ENCODE results near the gene AFF3. TPM values are rescaled to one million over a fixed set of nuclear protein-coding genes. Genes with fewer than 3 reads are reported as not detected.

Gene AFF3
- total RNA-seq, 1 donor from 2014 or later: 12.2 TPM

DNA sequence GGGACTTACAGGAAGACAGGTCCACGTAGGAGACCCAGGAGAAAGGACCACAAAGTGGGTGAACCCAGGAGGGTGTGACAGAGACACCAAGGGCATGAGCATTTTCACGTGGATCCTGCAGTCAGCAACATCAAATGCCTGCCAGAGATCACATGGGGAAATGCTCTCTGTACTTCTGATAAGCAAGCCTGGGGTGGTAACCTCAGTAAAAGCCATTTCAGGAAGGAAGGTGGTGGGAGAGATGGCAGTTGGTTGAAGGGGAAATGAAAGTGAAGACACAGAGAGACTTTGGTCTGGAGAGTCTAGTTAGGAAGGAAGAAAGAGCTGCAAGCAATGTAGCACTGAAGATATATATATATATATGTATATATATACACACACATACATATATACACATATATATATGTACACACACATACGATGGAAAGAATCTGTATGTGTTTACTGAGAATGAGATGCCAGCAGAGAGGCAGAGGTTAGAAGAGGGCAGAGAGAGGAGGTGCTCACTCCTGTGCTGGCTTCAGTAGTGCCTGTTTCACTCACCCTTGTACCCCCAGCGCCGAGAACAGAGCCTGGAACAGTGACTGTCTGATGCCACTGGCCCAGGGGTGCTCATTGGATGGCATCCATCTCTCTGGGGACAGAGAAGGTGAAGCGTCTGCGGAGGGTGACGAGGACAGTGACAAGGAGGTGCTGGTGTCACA is 314.9 kb downstream of the AFF3 start:
- Mint-ChIP-seq H3K27ac (ENCODE audit: unreplicated experiment) (no peak overlapping the region), H3K9me3 (ENCODE audit: unreplicated experiment) (no peaks in the 10 kb centered on the region), H3K4me3 (ENCODE audit: unreplicated experiment) (no peak overlapping the region), H3K36me3 (ENCODE audit: low read depth, unreplicated experiment) (no peaks in the 10 kb centered on the region), H3K27me3 (ENCODE audit: unreplicated experiment) (peaks cover 2% of the 10 kb centered on the region), H3K4me1 (ENCODE audit: unreplicated experiment) (no peaks in the 10 kb centered on the region)
- TF ChIP-seq, protein P1, sequence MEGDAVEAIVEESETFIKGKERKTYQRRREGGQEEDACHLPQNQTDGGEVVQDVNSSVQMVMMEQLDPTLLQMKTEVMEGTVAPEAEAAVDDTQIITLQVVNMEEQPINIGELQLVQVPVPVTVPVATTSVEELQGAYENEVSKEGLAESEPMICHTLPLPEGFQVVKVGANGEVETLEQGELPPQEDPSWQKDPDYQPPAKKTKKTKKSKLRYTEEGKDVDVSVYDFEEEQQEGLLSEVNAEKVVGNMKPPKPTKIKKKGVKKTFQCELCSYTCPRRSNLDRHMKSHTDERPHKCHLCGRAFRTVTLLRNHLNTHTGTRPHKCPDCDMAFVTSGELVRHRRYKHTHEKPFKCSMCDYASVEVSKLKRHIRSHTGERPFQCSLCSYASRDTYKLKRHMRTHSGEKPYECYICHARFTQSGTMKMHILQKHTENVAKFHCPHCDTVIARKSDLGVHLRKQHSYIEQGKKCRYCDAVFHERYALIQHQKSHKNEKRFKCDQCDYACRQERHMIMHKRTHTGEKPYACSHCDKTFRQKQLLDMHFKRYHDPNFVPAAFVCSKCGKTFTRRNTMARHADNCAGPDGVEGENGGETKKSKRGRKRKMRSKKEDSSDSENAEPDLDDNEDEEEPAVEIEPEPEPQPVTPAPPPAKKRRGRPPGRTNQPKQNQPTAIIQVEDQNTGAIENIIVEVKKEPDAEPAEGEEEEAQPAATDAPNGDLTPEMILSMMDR (IDR thresholded peaks at IDR 0.05; ENCODE audit: unreplicated experiment): no peak
- no peak for DNase-seq (ENCODE audit: low spot score)

DNA sequence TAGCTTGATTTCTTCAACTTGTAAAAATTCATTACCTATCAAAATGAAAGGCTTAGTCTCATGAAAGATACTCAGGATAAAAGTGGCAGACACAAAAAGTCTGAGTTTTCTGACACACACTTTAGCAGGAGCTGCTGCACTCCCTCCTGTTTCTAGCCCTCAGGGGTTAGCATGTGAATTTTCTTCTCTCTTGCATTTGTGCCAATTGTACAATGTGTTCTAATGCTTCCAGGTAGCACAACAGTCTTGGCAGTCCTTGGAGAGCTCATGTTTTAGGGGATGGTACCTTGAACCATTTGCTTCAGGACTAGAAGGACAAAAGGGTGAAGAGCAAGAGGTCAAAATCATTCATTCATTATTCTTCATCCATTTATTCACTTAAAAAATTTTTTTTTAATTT is 316.8 kb downstream of the AFF3 start:
- Mint-ChIP-seq H3K27me3 (ENCODE audit: unreplicated experiment) (peaks cover 2% of the 10 kb centered on the region), H3K4me1 (ENCODE audit: unreplicated experiment) (no peaks in the 10 kb centered on the region), H3K27ac (ENCODE audit: unreplicated experiment) (no peak overlapping the region), H3K9me3 (ENCODE audit: unreplicated experiment) (no peaks in the 10 kb centered on the region), H3K4me3 (ENCODE audit: unreplicated experiment) (no peak overlapping the region), H3K36me3 (ENCODE audit: low read depth, unreplicated experiment) (no peaks in the 10 kb centered on the region)
- TF ChIP-seq, protein P1 (IDR thresholded peaks at IDR 0.05; ENCODE audit: unreplicated experiment): no peak
- no peak for DNase-seq (ENCODE audit: low spot score)

DNA sequence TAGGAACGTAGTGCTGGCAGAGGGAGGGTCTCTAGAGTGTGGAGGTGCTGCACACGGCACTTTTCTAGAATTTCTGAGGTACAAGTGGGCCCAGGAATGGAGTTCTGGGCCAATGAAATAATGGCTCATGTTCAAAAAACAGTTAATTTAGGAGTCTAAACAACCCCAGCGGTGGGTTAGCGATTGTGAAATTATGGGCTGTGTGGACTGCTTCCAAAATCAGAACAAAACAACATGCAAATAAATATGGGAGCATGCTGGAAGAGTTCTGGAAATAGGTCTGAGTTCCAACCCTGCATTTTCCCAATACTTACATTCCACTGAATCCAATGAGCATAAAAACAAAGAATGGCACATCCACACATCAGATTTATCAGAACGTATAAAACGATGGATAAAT is 317.6 kb downstream of the AFF3 start:
- Mint-ChIP-seq H3K27me3 (ENCODE audit: unreplicated experiment) (peaks cover 2% of the 10 kb centered on the region), H3K9me3 (ENCODE audit: unreplicated experiment) (no peaks in the 10 kb centered on the region), H3K36me3 (ENCODE audit: low read depth, unreplicated experiment) (no peaks in the 10 kb centered on the region), H3K27ac (ENCODE audit: unreplicated experiment) (no peak overlapping the region), H3K4me1 (ENCODE audit: unreplicated experiment) (no peaks in the 10 kb centered on the region), H3K4me3 (ENCODE audit: unreplicated experiment) (no peak overlapping the region)
- no peak for DNase-seq (ENCODE audit: low spot score)
- TF ChIP-seq, protein P1 (IDR thresholded peaks at IDR 0.05; ENCODE audit: unreplicated experiment): no peak

DNA sequence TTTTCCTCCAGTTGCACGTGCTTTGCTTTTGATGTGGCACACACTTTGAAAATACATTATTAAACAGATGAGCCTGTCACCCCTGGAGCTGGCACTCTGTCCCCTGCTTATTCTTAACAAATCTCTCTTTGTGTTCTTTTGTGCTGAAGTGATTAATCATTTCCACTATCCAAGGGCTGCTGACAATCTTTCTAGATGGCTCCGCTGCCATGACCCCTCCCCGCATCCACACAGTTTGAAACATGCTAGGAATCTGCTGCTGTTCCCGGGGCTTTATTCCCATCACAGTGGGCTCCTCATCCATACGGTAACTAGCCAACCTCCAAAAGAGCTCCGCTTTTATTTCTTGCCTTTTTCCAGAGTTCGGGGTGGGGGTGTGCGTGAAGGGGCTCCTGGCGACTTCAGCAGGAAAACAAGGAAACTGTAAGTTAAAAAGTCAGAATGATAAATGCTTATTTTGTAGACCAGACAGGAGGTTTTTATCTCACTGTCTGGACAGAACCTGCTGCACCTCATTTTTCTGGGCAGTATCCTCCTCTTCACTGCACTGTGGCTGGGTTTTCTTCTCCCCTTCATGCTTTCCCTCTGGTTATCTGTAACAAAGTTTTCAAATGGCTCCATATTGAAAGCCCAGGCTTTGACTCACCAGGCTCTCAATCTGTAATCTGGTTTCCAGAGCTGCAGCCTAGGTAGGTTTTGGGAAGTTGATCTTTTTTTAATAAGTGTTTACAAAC is 319.7 kb downstream of the AFF3 start:
- H3K4me3 Mint-ChIP-seq (ENCODE audit: unreplicated experiment): no peak overlapping the region
- no peaks in the 10 kb centered on the region for H3K9me3 Mint-ChIP-seq (ENCODE audit: unreplicated experiment)
- H3K36me3 Mint-ChIP-seq (ENCODE audit: low read depth, unreplicated experiment): no peaks in the 10 kb centered on the region
- no peaks in the 10 kb centered on the region for H3K4me1 Mint-ChIP-seq (ENCODE audit: unreplicated experiment)
- H3K27me3 Mint-ChIP-seq (ENCODE audit: unreplicated experiment): peaks cover 2% of the 10 kb centered on the region
- no peak overlapping the region for H3K27ac Mint-ChIP-seq (ENCODE audit: unreplicated experiment)
- DNase-seq (ENCODE audit: low spot score): no peak
- TF ChIP-seq, protein P1 (IDR thresholded peaks at IDR 0.05; ENCODE audit: unreplicated experiment): no peak

DNA sequence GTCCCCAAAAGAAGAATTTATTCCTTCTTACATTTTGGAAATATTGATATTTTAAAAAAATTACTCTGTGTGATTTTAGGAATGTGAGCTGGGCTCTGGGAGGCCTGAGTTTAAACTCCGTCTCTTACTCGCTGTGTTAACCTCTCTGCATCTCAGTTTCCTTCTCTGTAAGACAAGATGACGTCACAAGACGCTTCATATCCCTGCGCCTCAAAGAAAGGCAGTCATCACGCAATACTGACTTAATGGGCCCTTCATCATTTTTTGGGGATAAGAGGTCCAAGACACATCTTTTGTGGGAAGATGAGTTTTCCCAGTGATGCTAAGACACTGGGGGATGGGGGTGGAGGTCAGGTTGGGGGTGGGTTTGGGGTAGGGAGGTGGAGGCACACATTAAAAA is 320.4 kb downstream of the AFF3 start:
- no peak overlapping the region for H3K4me3 Mint-ChIP-seq (ENCODE audit: unreplicated experiment)
- no peaks in the 10 kb centered on the region for H3K4me1 Mint-ChIP-seq (ENCODE audit: unreplicated experiment)
- H3K27me3 Mint-ChIP-seq (ENCODE audit: unreplicated experiment): peaks cover under 1% of the 10 kb centered on the region
- no peak overlapping the region for H3K27ac Mint-ChIP-seq (ENCODE audit: unreplicated experiment)
- H3K36me3 Mint-ChIP-seq (ENCODE audit: low read depth, unreplicated experiment): no peaks in the 10 kb centered on the region
- no peak for DNase-seq (ENCODE audit: low spot score)
- TF ChIP-seq, protein P1 (IDR thresholded peaks at IDR 0.05; ENCODE audit: unreplicated experiment): no peak
- H3K9me3 Mint-ChIP-seq (ENCODE audit: unreplicated experiment): no peaks in the 10 kb centered on the region
